ENCODE data around the gene TSEN2. TPM values are rescaled to one million over a fixed set of nuclear protein-coding genes. Genes with fewer than 3 reads are reported as not detected.

TSEN2 gene
- total and polyA plus RNA-seq, 9 donors: 13.2 to 27.4 (median 23.2) TPM

- WGBS, 3 donors: 58 to 62% (median 59%) methylated on average over 9 of the region's 9 CpGs
- Histone ChIP-seq H3K4me1 (ENCODE audit: insufficient read depth) (peaks cover 2% of the 10 kb centered on the region), H3K27ac (no peak overlapping the region), H3K4me3 (no peak overlapping the region), H3K9me3 (no peaks in the 10 kb centered on the region), H3K36me3 (no peaks in the 10 kb centered on the region), H3K27me3 (no peaks in the 10 kb centered on the region)
- intact Hi-C loops (cut with DNase I): no loop called here
- DNase-seq: no peak
- TF ChIP-seq CTCF (IDR thresholded peaks at IDR 0.05) (no peak), EP300 (IDR thresholded peaks at IDR 0.05) (no peak), POLR2A (IDR thresholded peaks at IDR 0.05) (no peak)
Measured at GRCh38 chr3:12462159-12462947, 21.9 kb upstream of the TSEN2 start.

- no peak overlapping the region for H3K27ac ChIP-seq
- H3K27me3 ChIP-seq: no peaks in the 10 kb centered on the region
- no peak for TF ChIP-seq EP300 (IDR thresholded peaks at IDR 0.05)
- TF ChIP-seq CTCF (IDR thresholded peaks at IDR 0.05): no peak
- no peak for TF ChIP-seq POLR2A (IDR thresholded peaks at IDR 0.05)
- 94 to 100% (median 98%) methylated on average over 1 of the region's 1 CpG for WGBS, 3 donors
- no peaks in the 10 kb centered on the region for H3K36me3 ChIP-seq
- peaks cover 2% of the 10 kb centered on the region for H3K4me1 ChIP-seq (ENCODE audit: insufficient read depth)
- intact Hi-C loops (cut with DNase I): no loop called here
- DNase-seq: no peak
- no peak overlapping the region for H3K4me3 ChIP-seq
- H3K9me3 ChIP-seq: no peaks in the 10 kb centered on the region
Measured at GRCh38 chr3:12463686-12464085, 20.6 kb upstream of the TSEN2 start.

- no peak overlapping the region for H3K4me3 ChIP-seq
- no peaks in the 10 kb centered on the region for H3K27me3 ChIP-seq
- intact Hi-C loops (cut with DNase I): no loop called here
- no peaks in the 10 kb centered on the region for H3K36me3 ChIP-seq
- TF ChIP-seq CTCF (IDR thresholded peaks at IDR 0.05): no peak
- H3K9me3 ChIP-seq: no peaks in the 10 kb centered on the region
- H3K4me1 ChIP-seq (ENCODE audit: insufficient read depth): peaks cover 2% of the 10 kb centered on the region
- no peak overlapping the region for H3K27ac ChIP-seq
- DNase-seq: no peak
Measured at GRCh38 chr3:12464181-12464580, 20.1 kb upstream of the TSEN2 start.

- no peaks in the 10 kb centered on the region for H3K9me3 ChIP-seq
- no peaks in the 10 kb centered on the region for H3K36me3 ChIP-seq
- no peak for DNase-seq
- no peak overlapping the region for H3K27ac ChIP-seq
- no peak overlapping the region for H3K4me3 ChIP-seq
- 36 to 60% (median 39%) methylated on average over 18 of the region's 18 CpGs for WGBS, 3 donors
- peaks cover 2% of the 10 kb centered on the region for H3K4me1 ChIP-seq (ENCODE audit: insufficient read depth)
- H3K27me3 ChIP-seq: no peaks in the 10 kb centered on the region
- TF ChIP-seq EP300 (IDR thresholded peaks at IDR 0.05): no peak
- no peak for TF ChIP-seq CTCF (IDR thresholded peaks at IDR 0.05)
- TF ChIP-seq POLR2A (IDR thresholded peaks at IDR 0.05): no peak
- intact Hi-C loops (cut with DNase I): no loop called here
Measured at GRCh38 chr3:12465151-12465835, 19.0 kb upstream of the TSEN2 start.
